Motor neuron (in vitro differentiated cells): ENCODE results near the gene C22orf31. TPM values are rescaled to one million over a fixed set of nuclear protein-coding genes. Genes with fewer than 3 reads are reported as not detected.

Source experiments
- ATAC-seq, 8 experiments: fragments of 200-7000 bp; cut with Tn5 transposase; replicated peaks in 6 of 8; 2 replicates each; pipeline ENCODE4 v1.8.0; 2021; ENCODE audit warnings: mild to moderate bottlenecking in 8 of 8, moderate library complexity in 8 of 8
- H3K27ac ChIP-seq, 2 donors: fragments of 250-450 bp; sonication (Bioruptor Pico); 2 replicates each; pipeline ENCODE4 v1.9.0; 2021; ENCODE audit warnings: antibody characterized with exemption in 2 of 2, mild to moderate bottlenecking in 2 of 2, moderate library complexity in 1 of 2
- H3K4me1 ChIP-seq, 2 donors: fragments of 250-450 bp; sonication (Bioruptor Pico); replicated peaks in 1 of 2; 2 replicates each; pipeline ENCODE4 v1.6.1; 2021; ENCODE audit warnings: antibody characterized with exemption in 2 of 2, mild to moderate bottlenecking in 2 of 2, moderate library complexity in 1 of 2
- H3K4me3 ChIP-seq, 5 donors: fragments of 250-450 bp; sonication (Bioruptor Pico); 2 replicates each; pipeline ENCODE4 v1.9.0; 2021; ENCODE audit warnings: antibody characterized with exemption in 5 of 5, mild to moderate bottlenecking in 5 of 5, moderate library complexity in 4 of 5
- WGBS, 10 experiments: fragments of 450-650 bp; shearing (Covaris generic); methylation state at CpG; one replicate each; pipeline ENCODE4 v1.0.0; 2022; 5-methylcytosine and 5-hydroxymethylcytosine counted together
- in situ Hi-C, 9 experiments: fragments of 400-800 bp; cut with MboI; loops; one replicate each; pipeline ENCODE4 v1.15.0; 2021; ENCODE audit warnings: low sequenced_read_pairs in 9 of 9, low pct_unique_long_range_greater_than_20kb in 2 of 9; ENCODE audit not compliant: unreplicated experiment in 9 of 9
- total RNA-seq, 8 experiments: library from RNA; unstranded; fragments of 300-600 nt; gene quantifications; 2 replicates each; pipeline versions ENCODE4 v1.2.3 to v1.2.4, GENCODE V29; 2022

Gene C22orf31
- total RNA-seq, 8 experiments from 2014 or later = 0.22 to 0.77 (median 0.34) TPM; not detected in 4

DNA sequence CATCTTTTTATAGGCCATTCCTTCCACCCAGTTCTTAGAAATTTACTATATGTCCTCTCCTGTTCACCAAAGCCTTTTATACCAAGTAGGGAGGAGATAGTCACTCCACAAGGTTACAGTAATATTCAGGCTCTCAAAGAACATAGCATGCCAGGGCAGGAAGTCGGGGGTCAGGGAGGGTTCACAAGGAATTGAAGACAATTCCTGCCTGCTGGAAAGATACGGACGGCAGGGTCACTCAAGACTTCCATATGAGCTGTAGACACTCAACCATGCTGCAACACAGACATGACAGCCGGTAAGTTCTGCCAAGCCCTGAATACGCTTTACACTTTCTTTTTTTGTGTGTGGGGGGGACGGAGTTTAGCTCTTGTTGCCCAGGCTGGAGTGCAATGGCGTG is 700 bp downstream of the C22orf31 start:
- no peak overlapping the region for H3K27ac ChIP-seq
- no peak for ATAC-seq
- WGBS, 10 experiments = 60 to 100% (median 93%) methylated on average over 1 to 7 of the region's 7 CpGs; no CpG with 5 or more reads in 4 of the 10 experiments
- no peaks in the 10 kb centered on the region for H3K4me1 ChIP-seq
- no peak overlapping the region for H3K4me3 ChIP-seq
- in situ Hi-C loops = no loop called here

- in situ Hi-C loops = no loop called here
- WGBS, 10 experiments = 67 to 98% (median 90%) methylated on average over 2 to 9 of the region's 12 CpGs; no CpG with 5 or more reads in 1 of the 10 experiments
- ATAC-seq = no peak
Measured at GRCh38 chr22:29060251-29060869, 1.3 kb downstream of the C22orf31 start.

DNA sequence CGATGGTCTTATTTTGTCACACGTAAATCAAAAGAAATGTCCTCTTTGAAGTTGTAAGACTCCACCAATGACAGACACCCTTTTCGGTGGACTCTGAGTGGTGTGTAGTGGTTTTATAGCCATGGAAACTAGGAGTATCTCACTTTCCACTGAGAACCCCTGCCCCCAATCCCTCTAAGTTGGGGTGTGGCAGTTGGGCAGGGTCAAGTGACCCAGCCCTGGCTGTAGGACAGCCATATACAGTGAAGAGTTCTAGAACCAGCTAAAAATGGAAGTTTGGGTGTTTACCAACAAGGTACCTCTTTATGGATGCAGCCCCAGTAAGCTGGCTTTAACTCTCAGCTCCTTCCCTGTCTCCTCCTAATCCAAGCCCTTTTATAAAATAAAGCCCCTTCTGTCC is 5.2 kb downstream of the C22orf31 start:
- ATAC-seq = no peak
- H3K27ac ChIP-seq = no peak overlapping the region
- no peaks in the 10 kb centered on the region for H3K4me1 ChIP-seq
- WGBS, 10 experiments = 86 to 100% (median 100%) methylated on average over 1 to 3 of the region's 3 CpGs; no CpG with 5 or more reads in 5 of the 10 experiments
- no peak overlapping the region for H3K4me3 ChIP-seq
- in situ Hi-C loops = no loop called here

More at GRCh38 chr22:29060251-29060869, 1.3 kb downstream of the C22orf31 start:
- Histone ChIP-seq H3K27ac (no peak overlapping the region), H3K4me1 (no peaks in the 10 kb centered on the region), H3K4me3 (no peak overlapping the region)

DNA sequence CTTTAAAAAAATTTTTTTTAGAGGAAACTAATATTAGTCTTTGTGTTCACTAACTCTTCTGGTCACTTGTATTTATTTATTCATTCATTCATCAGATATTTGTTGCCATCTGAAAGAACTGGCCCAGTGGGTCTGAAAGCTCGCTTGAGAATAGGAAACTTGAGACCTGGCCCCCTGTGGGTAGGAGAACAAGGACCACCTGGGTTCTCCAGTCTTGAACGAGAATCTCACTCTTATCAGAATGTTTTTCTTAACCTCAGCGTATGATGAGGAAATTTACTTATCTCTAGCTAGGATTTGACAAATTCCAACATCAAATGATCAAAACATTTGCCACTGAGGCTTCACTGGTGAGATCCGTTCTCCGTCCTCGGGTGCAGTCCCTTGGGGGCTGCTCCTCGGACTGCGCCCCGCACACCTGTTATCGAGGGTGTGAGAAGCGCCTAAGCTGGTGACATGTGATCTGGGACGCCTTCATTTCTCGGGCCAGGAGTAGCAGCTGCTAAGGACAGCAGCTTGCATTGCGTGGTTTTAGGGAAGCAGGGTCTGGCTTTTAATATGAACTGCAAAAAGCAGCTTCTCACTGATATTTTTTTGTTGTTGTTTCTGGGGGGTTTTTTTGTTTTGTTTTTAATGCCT is 6.3 kb downstream of the C22orf31 start:
- H3K27ac ChIP-seq = no peak overlapping the region
- H3K4me3 ChIP-seq = no peak overlapping the region
- in situ Hi-C loops = no loop called here
- ATAC-seq = no peak
- 65 to 100% (median 91%) methylated on average over 1 to 6 of the region's 14 CpGs; no CpG with 5 or more reads in 2 of the 10 experiments for WGBS, 10 experiments
- no peaks in the 10 kb centered on the region for H3K4me1 ChIP-seq

DNA sequence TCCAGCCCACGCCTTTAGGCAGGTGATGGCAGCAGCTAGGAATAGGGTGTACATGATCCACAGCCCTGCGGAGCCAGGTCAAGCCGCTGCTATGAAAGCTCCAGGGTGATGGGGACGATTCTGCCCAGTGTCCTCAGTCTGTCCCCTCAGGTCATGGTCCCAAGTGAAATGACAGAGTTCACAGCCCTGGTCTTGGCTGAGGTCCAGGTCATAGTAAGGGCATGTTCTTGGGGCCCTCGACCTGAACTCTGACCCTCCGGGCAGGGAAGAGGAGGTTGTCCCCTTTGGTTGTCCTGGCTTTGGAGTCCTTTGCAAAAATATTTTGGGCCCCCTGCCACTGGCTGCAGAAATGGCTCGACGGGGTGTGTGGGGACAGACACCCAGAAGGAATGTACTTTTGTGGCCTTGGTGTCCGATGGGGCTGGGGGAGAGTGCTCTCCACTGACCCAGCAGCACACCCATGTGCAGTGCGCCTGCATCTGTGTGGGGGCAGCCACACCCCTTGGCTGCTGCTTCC is 7.3 kb downstream of the C22orf31 start:
- WGBS, 10 experiments = 100% methylated on average over 1 to 2 of the region's 10 CpGs; no CpG with 5 or more reads in 7 of the 10 experiments
- Histone ChIP-seq H3K4me3 (no peak overlapping the region), H3K27ac (no peak overlapping the region), H3K4me1 (no peaks in the 10 kb centered on the region)
- no peak for ATAC-seq
- in situ Hi-C loops = no loop called here

DNA sequence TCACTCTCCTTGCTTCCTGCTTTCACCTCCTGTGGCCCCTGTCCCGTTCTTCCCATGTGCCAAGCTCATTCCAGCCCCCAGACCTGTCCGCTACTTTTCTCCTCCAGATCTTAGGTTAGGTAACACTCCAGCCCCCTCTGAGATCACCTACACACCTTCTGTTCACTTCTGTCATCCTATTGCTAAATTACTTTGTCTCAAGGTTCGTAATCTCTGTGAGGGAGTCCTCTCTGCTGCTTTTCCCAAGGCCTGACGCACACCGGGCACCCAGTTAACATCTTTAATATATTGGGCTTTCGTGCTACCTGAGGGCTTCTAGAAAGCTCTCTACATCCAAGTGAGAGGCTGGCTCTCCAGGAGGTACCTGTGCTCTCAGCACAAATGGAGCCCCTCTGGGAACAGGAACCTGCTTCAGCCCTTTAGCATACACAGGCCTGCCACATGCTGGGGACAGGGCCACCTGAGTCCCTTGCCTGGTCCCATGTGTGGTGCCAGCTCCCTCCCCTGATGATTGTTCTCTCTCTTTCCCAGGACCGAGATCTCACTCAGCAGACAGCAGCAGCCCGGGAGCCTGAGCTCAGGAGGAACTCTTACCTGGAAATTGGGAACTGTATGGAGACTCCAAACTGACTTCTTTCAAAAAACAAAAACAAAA is 8.5 kb downstream of the C22orf31 start:
- H3K4me3 ChIP-seq = no peak overlapping the region
- H3K27ac ChIP-seq = no peak overlapping the region
- in situ Hi-C loops = no loop called here
- ATAC-seq = no peak
- WGBS, 10 experiments = 85 to 100% (median 93%) methylated on average over 1 to 8 of the region's 8 CpGs; no CpG with 5 or more reads in 4 of the 10 experiments
- H3K4me1 ChIP-seq = no peaks in the 10 kb centered on the region

GRCh38 chr22:29050457-29050856 is 11.2 kb downstream of the C22orf31 start:
- in situ Hi-C loops = no loop called here

DNA sequence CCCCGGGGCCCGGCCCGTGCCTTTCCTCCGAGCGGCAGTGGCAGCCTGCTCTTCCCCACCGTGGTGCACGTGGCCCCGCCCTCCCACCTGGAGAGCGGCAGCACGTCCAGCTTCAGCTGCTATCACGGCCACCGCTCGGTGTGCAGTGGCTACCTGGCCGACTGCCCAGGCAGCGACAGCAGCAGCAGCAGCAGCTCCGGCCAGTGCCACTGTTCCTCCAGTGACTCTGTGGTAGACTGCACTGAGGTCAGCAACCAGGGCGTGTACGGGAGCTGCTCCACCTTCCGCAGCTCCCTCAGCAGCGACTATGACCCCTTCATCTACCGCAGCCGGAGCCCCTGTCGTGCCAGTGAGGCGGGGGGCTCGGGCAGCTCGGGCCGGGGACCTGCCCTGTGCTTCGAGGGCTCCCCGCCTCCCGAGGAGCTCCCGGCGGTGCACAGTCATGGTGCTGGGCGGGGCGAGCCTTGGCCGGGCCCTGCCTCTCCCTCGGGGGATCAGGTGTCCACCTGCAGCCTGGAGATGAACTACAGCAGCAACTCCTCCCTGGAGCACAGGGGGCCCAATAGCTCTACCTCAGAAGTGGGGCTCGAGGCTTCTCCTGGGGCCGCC is 11.9 kb downstream of the C22orf31 start:
- H3K4me1 ChIP-seq = no peaks in the 10 kb centered on the region
- peak in 1 of 8 experiments; percentile 15 for ATAC-seq
- 60 to 100% (median 100%) methylated on average over 2 to 6 of the region's 38 CpGs; no CpG with 5 or more reads in 7 of the 10 experiments for WGBS, 10 experiments
- H3K27ac ChIP-seq = no peak overlapping the region
- in situ Hi-C loops = loop anchor here in 8 of 9 experiments (10.0 to 25.0 kb wide), 3 partner anchors 187 to 437 kb away; no protein-coding TSS in a partner anchor
- H3K4me3 ChIP-seq = no peak overlapping the region

More at GRCh38 chr22:29050457-29050856, 11.2 kb downstream of the C22orf31 start:
- no peak overlapping the region for H3K4me3 ChIP-seq
- no peaks in the 10 kb centered on the region for H3K4me1 ChIP-seq
- no peak for ATAC-seq
- 89 to 100% methylated on average over 1 to 10 of the region's 24 CpGs; no CpG with 5 or more reads in 8 of the 10 experiments for WGBS, 10 experiments
- no peak overlapping the region for H3K27ac ChIP-seq

GRCh38 chr22:29048822-29049654 is 12.6 kb downstream of the C22orf31 start:
- H3K27ac ChIP-seq = no peak overlapping the region
- 81 to 100% (median 87%) methylated on average over 1 to 6 of the region's 31 CpGs; no CpG with 5 or more reads in 3 of the 10 experiments for WGBS, 10 experiments
- H3K4me1 ChIP-seq = no peaks in the 10 kb centered on the region
- peak in 1 of 8 experiments; percentile 4 for ATAC-seq
- in situ Hi-C loops = loop anchor here in 8 of 9 experiments (10.0 to 25.0 kb wide), 3 partner anchors 187 to 437 kb away; no protein-coding TSS in a partner anchor
- H3K4me3 ChIP-seq = no peak overlapping the region

GRCh38 chr22:29044657-29045176 is 16.9 kb downstream of the C22orf31 start:
- WGBS, 10 experiments = 36 to 98% (median 89%) methylated on average over 3 to 7 of the region's 13 CpGs; no CpG with 5 or more reads in 3 of the 10 experiments
- peaks cover 0 to 10% of the 10 kb centered on the region in 2 donors for H3K4me1 ChIP-seq
- ATAC-seq = peak in 2 of 8 experiments; percentile 8 to 12
- in situ Hi-C loops = loop anchor here in 8 of 9 experiments (10.0 to 25.0 kb wide), 3 partner anchors 182 to 432 kb away; no protein-coding TSS in a partner anchor
- H3K27ac ChIP-seq = no peak overlapping the region
- no peak overlapping the region for H3K4me3 ChIP-seq

DNA sequence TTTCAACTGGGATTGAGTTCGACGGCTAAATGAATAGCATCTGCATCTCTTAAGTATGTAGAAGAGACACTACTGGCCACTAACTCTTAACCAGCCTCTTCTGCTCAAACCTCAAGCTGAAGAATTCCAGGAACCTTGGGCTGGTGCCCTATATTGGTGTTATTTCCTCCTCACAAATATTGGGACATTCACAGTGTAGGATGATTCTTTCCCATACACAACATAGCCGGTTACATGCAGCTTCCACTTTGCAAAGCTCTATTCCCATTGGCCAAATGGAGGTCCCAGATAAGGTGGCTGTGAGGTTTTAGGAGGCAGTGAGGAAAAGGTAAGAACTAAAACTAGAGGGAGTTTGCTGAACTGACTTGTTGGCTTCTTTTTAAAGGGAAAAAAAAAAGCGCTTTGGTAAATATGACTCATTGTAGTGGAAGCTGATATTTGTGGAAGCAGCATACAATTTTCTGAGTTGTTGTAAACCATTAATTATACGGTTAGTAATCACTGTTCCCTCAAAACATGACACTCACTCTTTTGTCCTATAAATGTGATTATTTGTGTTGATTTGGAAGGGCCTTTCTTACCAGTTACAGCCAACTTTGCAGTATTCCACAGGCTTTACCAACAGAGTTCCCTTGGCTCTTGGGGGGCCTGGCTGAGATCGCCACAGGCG is 17.6 kb downstream of the C22orf31 start:
- ATAC-seq = peak in 2 of 8 experiments; percentile 9 to 30
- Histone ChIP-seq H3K4me1 (peaks cover 0 to 10% of the 10 kb centered on the region in 2 donors), H3K27ac (no peak overlapping the region), H3K4me3 (no peak overlapping the region)
- in situ Hi-C loops = loop anchor here in 8 of 9 experiments (10.0 to 25.0 kb wide), 3 partner anchors 182 to 432 kb away; no protein-coding TSS in a partner anchor
- WGBS, 10 experiments = 50 to 100% (median 89%) methylated on average over 1 to 7 of the region's 7 CpGs
